ENCODE measurements around the gene CHST8. TPM values are rescaled to one million over a fixed set of nuclear protein-coding genes. Genes with fewer than 3 reads are reported as not detected.

Gene CHST8
- total RNA-seq, 2 experiments from 2014 or later: not detected

DNA sequence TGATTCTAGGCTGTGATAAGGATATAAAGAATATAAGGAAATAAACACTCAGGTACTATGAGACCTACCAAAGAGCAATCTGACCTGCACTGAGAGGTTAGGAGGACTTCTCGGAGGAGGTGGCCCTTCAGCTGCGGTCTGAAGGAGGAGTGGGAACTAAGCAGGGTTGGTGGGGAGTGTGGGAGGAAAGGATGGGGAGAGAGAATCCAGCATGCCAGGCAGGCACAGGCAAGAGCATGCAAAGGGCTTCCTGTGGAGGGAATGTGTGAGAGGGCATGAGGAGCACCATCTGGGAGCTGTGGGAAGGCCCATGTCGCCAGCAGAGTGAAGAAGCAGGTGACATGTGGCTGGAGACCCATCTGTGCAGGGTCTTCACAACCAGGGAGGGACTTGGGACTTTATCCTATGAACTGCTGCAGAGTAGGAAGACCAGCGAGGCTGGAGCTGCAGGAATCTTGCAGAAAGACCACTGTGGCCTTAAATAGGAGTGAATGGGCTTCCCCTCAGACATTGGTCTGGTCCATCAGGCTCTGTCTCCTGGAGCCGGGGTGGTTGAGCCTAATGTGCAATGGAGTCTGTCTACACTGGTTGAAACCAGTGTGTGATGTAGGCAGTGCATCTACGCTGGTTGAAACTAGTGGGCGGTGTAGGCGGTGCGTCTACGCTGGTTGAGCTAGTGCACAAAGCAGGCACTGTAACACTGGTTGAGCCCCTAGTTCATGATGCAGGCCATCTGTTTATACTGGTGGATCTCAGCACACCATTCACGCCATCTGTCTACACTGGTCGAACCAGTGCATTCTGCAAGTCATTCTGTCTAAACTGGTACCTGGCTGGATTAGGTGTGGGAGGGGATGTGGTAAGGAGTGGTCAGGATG, 6.4 kb downstream of the CHST8 start:
- no peaks in the 10 kb centered on the region for H3K9me3 Mint-ChIP-seq
- H3K36me3 Mint-ChIP-seq: no peaks in the 10 kb centered on the region
- no peak overlapping the region for H3K4me3 Mint-ChIP-seq
- H3K4me1 Mint-ChIP-seq: no peaks in the 10 kb centered on the region
- no peak overlapping the region for H3K27ac Mint-ChIP-seq
- peaks cover 35% of the 10 kb centered on the region for H3K27me3 Mint-ChIP-seq
- DNase-seq: no peak

- H3K4me3 Mint-ChIP-seq: no peak overlapping the region
- no peak overlapping the region for H3K27ac Mint-ChIP-seq
- H3K27me3 Mint-ChIP-seq: peaks cover 25% of the 10 kb centered on the region
- H3K9me3 Mint-ChIP-seq: no peaks in the 10 kb centered on the region
- no peaks in the 10 kb centered on the region for H3K4me1 Mint-ChIP-seq
- no peaks in the 10 kb centered on the region for H3K36me3 Mint-ChIP-seq
- DNase-seq: no peak
Observed at GRCh38 chr19:33628921-33629825, 7.4 kb downstream of the CHST8 start.

DNA sequence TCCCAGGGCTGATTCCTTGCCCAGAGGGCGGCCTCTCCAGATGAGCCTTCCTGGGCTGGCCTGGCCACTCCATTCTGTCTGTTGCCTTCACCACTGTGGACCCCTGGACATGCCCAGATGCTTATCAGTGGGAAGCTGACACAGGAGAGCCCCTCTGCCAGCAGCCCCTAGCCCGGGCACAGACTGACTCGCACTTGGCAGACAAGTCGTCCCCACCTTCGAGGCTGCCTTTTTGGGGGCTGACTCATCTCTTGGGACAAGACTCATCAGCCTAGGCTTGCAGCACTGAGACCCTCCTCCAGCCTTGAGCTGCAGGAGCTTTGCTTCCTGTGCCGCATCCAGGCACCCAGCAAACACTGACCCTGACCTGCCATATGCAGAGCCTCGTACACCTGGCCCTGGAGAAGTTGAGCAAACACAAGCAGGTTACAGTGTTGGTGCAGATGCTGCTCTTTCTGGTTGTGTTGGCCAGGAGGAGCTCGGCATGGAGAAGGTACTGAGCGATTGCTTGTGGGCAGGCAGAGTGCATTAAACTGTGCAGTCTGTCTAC, 8.1 kb downstream of the CHST8 start:
- Mint-ChIP-seq H3K27me3 (peaks cover 18% of the 10 kb centered on the region), H3K36me3 (no peaks in the 10 kb centered on the region), H3K4me1 (no peaks in the 10 kb centered on the region), H3K4me3 (no peak overlapping the region), H3K27ac (no peak overlapping the region), H3K9me3 (no peaks in the 10 kb centered on the region)
- no peak for DNase-seq

DNA sequence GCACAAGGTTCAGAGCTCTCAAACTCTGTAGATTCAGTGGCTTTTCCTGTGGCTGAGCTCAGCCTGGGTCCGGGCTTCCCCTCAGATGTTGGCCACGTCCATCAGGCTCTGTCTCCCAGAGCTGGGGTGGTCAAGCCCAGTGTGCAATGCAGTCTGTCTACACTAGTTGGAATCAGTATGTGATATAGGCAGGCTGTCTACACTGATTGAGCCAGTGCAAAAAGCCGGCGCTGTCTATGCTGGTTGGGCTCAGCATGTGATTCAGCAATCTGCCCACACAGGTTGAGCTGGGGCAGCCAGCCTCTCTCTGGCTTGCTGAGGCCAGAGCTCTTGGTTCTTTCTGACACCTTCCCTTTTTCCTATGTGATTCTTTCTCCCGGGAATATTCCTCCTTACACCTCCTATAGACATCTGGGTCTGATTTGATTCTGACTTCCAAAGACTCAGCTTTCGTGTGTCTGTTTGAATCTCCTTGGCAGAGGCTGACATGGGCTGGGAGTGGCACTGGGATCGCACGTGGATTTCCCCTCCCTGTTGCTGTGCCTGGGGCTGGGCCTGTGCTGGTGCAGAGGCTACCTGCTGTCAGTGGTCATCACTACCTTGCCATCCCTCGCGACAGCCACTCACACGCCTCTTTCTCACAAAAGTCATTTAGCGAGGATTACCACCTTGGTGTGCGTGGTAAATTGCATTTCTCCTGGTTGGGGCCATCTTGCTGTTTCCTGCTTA, 9.3 kb downstream of the CHST8 start:
- no peak overlapping the region for H3K27ac Mint-ChIP-seq
- H3K4me1 Mint-ChIP-seq: no peaks in the 10 kb centered on the region
- H3K27me3 Mint-ChIP-seq: peaks cover 13% of the 10 kb centered on the region
- H3K36me3 Mint-ChIP-seq: no peaks in the 10 kb centered on the region
- no peak for DNase-seq
- no peaks in the 10 kb centered on the region for H3K9me3 Mint-ChIP-seq
- no peak overlapping the region for H3K4me3 Mint-ChIP-seq

- peaks cover 8% of the 10 kb centered on the region for H3K27me3 Mint-ChIP-seq
- no peaks in the 10 kb centered on the region for H3K9me3 Mint-ChIP-seq
- H3K27ac Mint-ChIP-seq: no peak overlapping the region
- no peak for DNase-seq
- H3K4me3 Mint-ChIP-seq: no peak overlapping the region
- no peaks in the 10 kb centered on the region for H3K36me3 Mint-ChIP-seq
- H3K4me1 Mint-ChIP-seq: no peaks in the 10 kb centered on the region
Observed at GRCh38 chr19:33631609-33631973, 9.8 kb downstream of the CHST8 start.

GRCh38 chr19:33634361-33635091, 12.8 kb downstream of the CHST8 start:
- no peak for DNase-seq
- H3K36me3 Mint-ChIP-seq: no peaks in the 10 kb centered on the region
- no peaks in the 10 kb centered on the region for H3K4me1 Mint-ChIP-seq
- H3K9me3 Mint-ChIP-seq: no peaks in the 10 kb centered on the region
- no peak overlapping the region for H3K27ac Mint-ChIP-seq
- no peak overlapping the region for H3K4me3 Mint-ChIP-seq
- H3K27me3 Mint-ChIP-seq: peaks cover 14% of the 10 kb centered on the region

DNA sequence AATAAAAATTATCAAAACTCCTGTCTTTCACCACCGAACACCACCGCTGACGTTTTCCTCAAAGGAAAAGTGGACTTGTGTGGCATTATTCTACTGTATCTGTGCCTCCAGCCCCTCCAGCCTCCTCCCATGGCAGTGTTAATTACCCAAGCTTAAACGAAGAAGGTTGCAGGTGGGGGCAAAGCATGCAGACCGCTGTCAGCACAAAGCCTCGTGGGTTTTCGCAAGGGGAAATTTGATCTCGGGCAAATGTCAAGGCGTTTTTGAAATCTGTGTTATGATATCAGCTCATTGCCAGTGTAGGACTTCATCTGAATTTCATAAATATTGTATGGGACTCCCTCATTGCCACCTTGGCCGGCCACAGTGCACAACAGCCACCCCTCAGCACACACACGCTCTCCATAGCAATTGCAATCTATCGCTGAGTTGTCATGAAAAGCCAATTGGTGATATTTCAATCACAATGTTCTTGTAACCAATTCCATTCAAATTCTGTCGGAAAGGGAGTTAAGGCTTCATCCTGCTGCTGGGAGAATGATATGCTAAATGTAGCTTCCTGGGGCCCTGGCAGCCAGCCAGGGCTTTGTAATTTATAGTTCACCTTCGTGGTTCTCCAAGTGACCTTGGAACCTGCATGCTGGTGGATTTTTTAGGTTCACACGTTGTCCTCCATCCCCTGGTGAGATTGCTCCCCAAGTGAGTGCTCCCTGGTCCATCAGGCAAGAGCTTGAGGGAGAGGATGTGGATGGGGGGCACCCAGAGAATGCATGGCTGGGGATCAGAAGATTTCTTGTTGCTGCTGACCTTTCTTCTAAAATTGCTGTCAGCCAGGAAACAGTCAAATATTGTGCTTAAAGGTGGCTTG, 16.6 kb downstream of the CHST8 start:
- no peaks in the 10 kb centered on the region for H3K9me3 Mint-ChIP-seq

DNA sequence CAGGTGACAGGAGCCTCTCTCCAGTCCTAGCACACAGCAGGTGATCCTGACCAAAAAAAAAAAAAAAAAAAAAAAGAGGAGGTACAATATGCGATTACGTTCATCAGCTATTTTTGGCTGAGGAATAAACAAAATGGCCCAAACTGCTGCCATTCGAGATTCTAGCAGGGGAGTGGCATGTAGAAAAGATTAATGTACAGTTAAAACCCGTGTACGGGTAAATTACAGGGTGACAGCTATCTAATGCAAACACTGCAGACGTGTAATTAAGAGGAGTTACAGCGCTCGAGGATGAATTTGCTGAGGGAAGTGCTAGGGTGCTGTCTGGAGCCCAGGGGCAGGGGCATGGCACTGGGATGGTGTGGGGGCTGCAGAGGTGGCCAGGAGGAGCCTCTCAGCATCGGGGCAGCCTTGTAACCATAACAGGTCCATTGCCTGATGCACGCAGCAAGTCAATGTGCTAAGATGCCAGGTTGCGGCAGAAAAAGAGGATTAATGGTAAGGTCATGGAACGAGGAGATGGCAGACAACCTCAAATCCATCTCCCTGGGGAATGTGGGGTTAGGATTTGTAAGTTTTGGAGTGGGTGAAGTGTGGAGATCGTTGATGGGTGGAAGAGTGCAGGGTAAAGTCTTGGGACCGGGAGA, 17.4 kb downstream of the CHST8 start:
- Mint-ChIP-seq H3K27me3 (peaks cover 13% of the 10 kb centered on the region), H3K4me3 (no peak overlapping the region), H3K27ac (no peak overlapping the region), H3K4me1 (no peaks in the 10 kb centered on the region), H3K36me3 (no peaks in the 10 kb centered on the region), H3K9me3 (no peaks in the 10 kb centered on the region)
- DNase-seq: no peak

More for the DNA sequence above, 16.6 kb downstream of the CHST8 start:
- DNase-seq: no peak
- Mint-ChIP-seq H3K27me3 (peaks cover 11% of the 10 kb centered on the region), H3K27ac (no peak overlapping the region), H3K4me3 (no peak overlapping the region), H3K36me3 (no peaks in the 10 kb centered on the region), H3K4me1 (no peaks in the 10 kb centered on the region)

DNA sequence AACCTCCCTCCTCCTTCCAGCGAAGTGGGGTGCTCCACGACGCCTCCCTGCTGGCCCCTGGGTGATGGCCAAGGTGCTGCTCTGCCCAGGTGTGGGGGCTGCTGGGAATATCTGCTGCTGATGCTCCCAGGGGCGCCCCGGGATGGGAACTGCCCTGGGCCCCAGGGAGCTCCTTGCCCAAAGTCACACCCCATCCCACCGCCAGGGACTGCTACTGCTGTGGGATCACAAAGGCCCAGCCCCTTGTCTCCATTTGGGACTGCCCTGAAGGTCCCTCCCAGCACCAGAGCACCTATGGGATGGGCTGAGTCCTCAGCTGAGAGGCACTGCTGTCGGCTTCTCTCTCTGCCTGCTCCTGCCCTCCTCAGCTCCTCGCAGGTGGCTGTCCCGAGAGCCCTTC, 19.0 kb downstream of the CHST8 start:
- Mint-ChIP-seq H3K27me3 (peaks cover 13% of the 10 kb centered on the region), H3K4me1 (no peaks in the 10 kb centered on the region), H3K4me3 (no peak overlapping the region), H3K9me3 (no peaks in the 10 kb centered on the region), H3K36me3 (no peaks in the 10 kb centered on the region), H3K27ac (no peak overlapping the region)
- no peak for DNase-seq

DNA sequence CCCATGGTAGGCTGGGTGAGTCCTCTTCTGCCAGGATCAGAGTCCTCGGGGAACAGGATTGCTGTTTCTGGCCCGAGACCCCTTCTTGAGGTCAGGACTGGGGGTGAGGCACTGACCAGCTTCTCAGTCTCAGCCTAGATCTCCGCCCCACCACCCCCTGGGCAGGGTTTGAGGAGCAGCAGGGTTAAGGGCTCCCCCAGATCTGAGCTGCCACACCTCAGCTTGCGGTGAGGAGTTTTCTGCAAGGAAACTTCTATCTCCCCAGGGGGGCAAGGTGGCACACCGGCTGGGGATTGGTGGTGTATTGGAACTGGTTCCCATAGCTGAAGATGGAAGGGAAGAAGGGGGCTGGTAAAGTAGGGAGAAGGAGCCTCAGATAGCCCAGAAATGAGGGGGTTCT, 19.5 kb downstream of the CHST8 start:
- Mint-ChIP-seq H3K27me3 (peaks cover 13% of the 10 kb centered on the region), H3K36me3 (no peaks in the 10 kb centered on the region), H3K4me1 (no peaks in the 10 kb centered on the region), H3K27ac (no peak overlapping the region), H3K9me3 (no peaks in the 10 kb centered on the region), H3K4me3 (no peak overlapping the region)
- no peak for DNase-seq

- Mint-ChIP-seq H3K27ac (no peak overlapping the region), H3K4me3 (no peak overlapping the region), H3K4me1 (no peaks in the 10 kb centered on the region), H3K9me3 (no peaks in the 10 kb centered on the region), H3K27me3 (peaks cover 13% of the 10 kb centered on the region), H3K36me3 (no peaks in the 10 kb centered on the region)
- DNase-seq: no peak
Observed at GRCh38 chr19:33641956-33642498, 20.3 kb downstream of the CHST8 start.

DNA sequence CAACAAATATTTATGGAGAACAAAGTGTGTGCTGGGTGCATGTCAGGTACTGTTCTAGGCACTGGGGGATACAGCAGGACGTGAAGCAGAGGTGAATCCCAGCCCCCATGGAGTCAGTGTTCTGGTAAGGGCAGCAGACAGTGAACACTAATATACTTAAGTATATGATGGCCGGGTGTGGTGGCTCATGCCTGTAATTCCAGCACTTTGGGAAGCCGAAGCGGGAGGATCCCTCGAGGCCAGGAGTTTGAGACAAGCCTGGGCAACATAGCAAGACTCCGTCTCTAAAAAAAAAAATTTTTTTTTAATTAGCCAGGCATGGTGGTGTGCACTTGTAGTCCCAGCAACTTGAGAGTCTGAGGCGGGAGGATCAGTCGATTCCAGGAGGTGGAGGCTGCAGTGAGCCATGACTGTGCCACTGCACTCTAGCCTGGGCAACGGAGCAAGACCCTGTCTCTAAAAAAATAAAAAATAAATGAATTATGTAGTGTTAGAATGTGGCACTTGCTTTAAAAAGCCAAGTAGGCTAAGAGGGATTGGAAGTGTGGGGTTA, 22.6 kb downstream of the CHST8 start:
- Mint-ChIP-seq H3K4me1 (no peaks in the 10 kb centered on the region), H3K36me3 (no peaks in the 10 kb centered on the region), H3K9me3 (no peaks in the 10 kb centered on the region), H3K27ac (no peak overlapping the region), H3K27me3 (peaks cover 4% of the 10 kb centered on the region), H3K4me3 (no peak overlapping the region)
- no peak for DNase-seq

DNA sequence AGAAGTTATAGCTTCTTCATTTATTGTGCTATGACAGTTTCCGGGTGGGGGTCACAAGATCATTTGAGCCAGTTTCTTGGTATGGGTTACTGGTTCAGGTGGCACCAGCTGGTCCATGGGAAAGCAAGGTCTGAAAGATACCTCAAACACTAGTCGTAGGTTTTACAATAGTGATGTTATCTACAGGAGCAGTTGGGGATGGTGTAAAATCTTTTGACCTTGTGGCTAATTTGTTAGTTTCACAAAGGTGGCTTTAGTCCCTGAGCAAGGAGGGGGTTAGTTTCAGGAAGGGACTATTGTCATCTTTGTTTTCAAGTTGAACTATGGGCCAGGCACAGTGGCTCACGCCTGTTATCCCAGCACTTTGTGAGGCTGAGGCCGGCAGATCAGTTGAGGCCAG, 24.6 kb downstream of the CHST8 start:
- no peak overlapping the region for H3K4me3 Mint-ChIP-seq
- DNase-seq: no peak
- no peaks in the 10 kb centered on the region for H3K36me3 Mint-ChIP-seq
- peaks cover 4% of the 10 kb centered on the region for H3K27me3 Mint-ChIP-seq
- no peak overlapping the region for H3K27ac Mint-ChIP-seq
- H3K4me1 Mint-ChIP-seq: no peaks in the 10 kb centered on the region
- H3K9me3 Mint-ChIP-seq: peaks cover 2% of the 10 kb centered on the region

Measured in activated naive CD8-positive, alpha-beta T cell treated with anti-CD3 and anti-CD28 coated beads for 36 hours (primary cell).